H1 (cell line): ENCODE measurements around the gene FRMD3. TPM values are rescaled to one million over a fixed set of nuclear protein-coding genes. Genes with fewer than 3 reads are reported as not detected.

Source experiments
- CTCF ChIA-PET: fragments of 300-600 bp; sonication (Branson Sonifier 250); formaldehyde crosslinking; loops from one replicate; lab custom pipeline; 2021; ENCODE audit not compliant: partially characterized antibody; lab: Charles Lee
- POLR2A ChIA-PET: fragments of 300-600 bp; sonication (Branson Sonifier 250); formaldehyde crosslinking; loops from one replicate; lab custom pipeline; 2021; ENCODE audit warnings: inconsistent platforms; ENCODE audit not compliant: partially characterized antibody; lab: Charles Lee
- DNase-seq, 2 experiments: peaks; one replicate each; pipeline versions ENCODE4 v3.0.0 to v3.0.0-alpha.2; 2010 to 2022; ENCODE audit warnings: low spot score in 2 of 2, low read depth in 1 of 2, mixed read lengths in 1 of 2
- FAIRE-seq: peaks from 2 replicates; lab custom pipeline; 2011; peaks lifted over from hg19 to GRCh38; lab: Jason Lieb, UNC
- H2AFZ ChIP-seq: 2 replicates; pipeline ENCODE4 v1.8.1; 2012; ENCODE audit warnings: low read length, inconsistent platforms
- H2AK5ac ChIP-seq: 2 replicates; pipeline ENCODE4 v1.6.1; 2013; ENCODE audit warnings: low read depth, low read length
- H2BK120ac ChIP-seq: replicated peaks from 2 replicates; pipeline ENCODE3; 2013; ENCODE audit warnings: low read depth, low read length, inconsistent platforms
- H2BK12ac ChIP-seq: 2 replicates; pipeline ENCODE4 v1.6.1; 2013; ENCODE audit warnings: low read depth, low read length
- H2BK15ac ChIP-seq: 2 replicates; pipeline ENCODE4 v1.6.1; 2013; ENCODE audit warnings: low read length
- H2BK20ac ChIP-seq: 2 replicates; pipeline ENCODE4 v1.6.1; 2013; ENCODE audit warnings: low read length
- H2BK5ac ChIP-seq: 2 replicates; pipeline ENCODE4 v1.6.1; 2013; ENCODE audit warnings: low read depth, low read length
- H3K14ac ChIP-seq: 2 replicates; pipeline ENCODE4 v1.6.1; 2013; ENCODE audit warnings: inconsistent platforms; ENCODE audit not compliant: insufficient read length
- H3K18ac ChIP-seq: 2 replicates; pipeline ENCODE4 v1.6.1; 2013; ENCODE audit warnings: low read length; ENCODE audit errors: extremely low read depth
- H3K23ac ChIP-seq: 2 replicates; pipeline ENCODE4 v1.6.1; 2013; ENCODE audit warnings: inconsistent platforms; ENCODE audit not compliant: insufficient read length
- H3K23me2 ChIP-seq: 2 replicates; pipeline ENCODE4 v1.6.1; 2013; ENCODE audit warnings: low read depth, low read length
- H3K27ac ChIP-seq: 2 replicates; pipeline ENCODE4 v1.6.1; 2011; ENCODE audit warnings: low read depth, low read length, inconsistent platforms
- H3K27me3 ChIP-seq, 4 experiments: replicated peaks in 1 of 4; 1 replicate in 1 of 4; 2 replicates in 3 of 4; pipeline versions ENCODE4 v1.6.1 to v1.8.1; 2011 to 2013; ENCODE audit warnings: low read length in 3 of 4, mild to moderate bottlenecking in 3 of 4, inconsistent platforms in 2 of 4, mixed read lengths in 2 of 4, moderate library complexity in 1 of 4; ENCODE audit not compliant: control insufficient read depth in 3 of 4, insufficient read depth in 3 of 4; ENCODE audit errors: extremely low read depth in 1 of 4
- H3K36me3 ChIP-seq, 4 experiments: 2 replicates each; pipeline versions ENCODE4 v1.6.1 to v1.8.1; 2011 to 2013; ENCODE audit warnings: mild to moderate bottlenecking in 4 of 4, low read length in 3 of 4, moderate library complexity in 2 of 4, control low read depth in 1 of 4, inconsistent platforms in 1 of 4; ENCODE audit not compliant: insufficient read depth in 4 of 4, control insufficient read depth in 2 of 4
- H3K4ac ChIP-seq: replicated peaks from 2 replicates; pipeline ENCODE3; 2013; ENCODE audit warnings: low read length, low read depth, mixed read lengths, inconsistent platforms; ENCODE audit not compliant: insufficient read length
- H3K4me1 ChIP-seq, 4 experiments: replicated peaks in 1 of 4; 1 replicate in 1 of 4; 2 replicates in 3 of 4; pipeline versions ENCODE4 v1.6.1 to v1.8.1; 2011 to 2013; ENCODE audit warnings: low read length in 3 of 4, inconsistent platforms in 2 of 4, mixed read lengths in 1 of 4; ENCODE audit not compliant: insufficient read depth in 4 of 4, control insufficient read depth in 3 of 4
- H3K4me2 ChIP-seq, 2 experiments: 2 replicates each; pipeline versions ENCODE4 v1.6.1 to v1.8.1; 2011 to 2013; ENCODE audit warnings: low read depth in 2 of 2, low read length in 2 of 2, control low read depth in 1 of 2, inconsistent platforms in 1 of 2, mild to moderate bottlenecking in 1 of 2; ENCODE audit not compliant: insufficient read depth in 1 of 2
- H3K4me3 ChIP-seq, 4 experiments: fragments of 200-600, 300-600 bp in 1 of 4; sonication (generic), shearing (Covaris generic), sonication (Bioruptor Twin) in 1 of 4; 2 replicates each; pipeline versions ENCODE4 v1.5.1 to v1.8.1; 2011 to 2016; ENCODE audit warnings: low read length in 4 of 4, low read depth in 3 of 4, control low read depth in 2 of 4, inconsistent platforms in 2 of 4, mild to moderate bottlenecking in 2 of 4, mixed read lengths in 1 of 4, moderate library complexity in 1 of 4; ENCODE audit not compliant: insufficient read depth in 2 of 4; ENCODE audit errors: extremely low read depth in 1 of 4
- H3K56ac ChIP-seq: replicated peaks from 2 replicates; pipeline ENCODE3; 2013; ENCODE audit warnings: low read depth, mild to moderate bottlenecking, mixed read lengths, low read length, inconsistent platforms; ENCODE audit not compliant: insufficient read length
- H3K79me1 ChIP-seq: 2 replicates; pipeline ENCODE4 v1.6.1; 2013; ENCODE audit warnings: low read depth, low read length, control low read depth
- H3K79me2 ChIP-seq, 2 experiments: 2 replicates each; pipeline versions ENCODE4 v1.6.1 to v1.8.1; 2012 to 2013; ENCODE audit warnings: low read length in 2 of 2, mild to moderate bottlenecking in 2 of 2, inconsistent platforms in 1 of 2; ENCODE audit not compliant: insufficient read depth in 2 of 2, control insufficient read depth in 1 of 2
- H3K9ac ChIP-seq, 4 experiments: replicated peaks in 1 of 4; 1 replicate in 1 of 4; 2 replicates in 3 of 4; pipeline versions ENCODE4 v1.6.1 to v1.8.1; 2011 to 2013; ENCODE audit warnings: low read depth in 3 of 4, low read length in 3 of 4, control low read depth in 2 of 4, mild to moderate bottlenecking in 2 of 4, moderate library complexity in 2 of 4, inconsistent platforms in 1 of 4; ENCODE audit errors: extremely low read depth in 1 of 4
- H3K9me3 ChIP-seq, 2 experiments: 2 replicates each; pipeline versions ENCODE4 v1.6.1 to v1.8.1; 2012 to 2013; ENCODE audit warnings: mild to moderate bottlenecking in 2 of 2, moderate library complexity in 2 of 2, control low read depth in 1 of 2, inconsistent platforms in 1 of 2, low read depth in 1 of 2, low read length in 1 of 2, mixed read lengths in 1 of 2; ENCODE audit not compliant: insufficient read depth in 2 of 2
- H4K20me1 ChIP-seq, 2 experiments: replicated peaks in 1 of 2; 2 replicates each; pipeline versions ENCODE3 to v1.8.1; 2011 to 2013; ENCODE audit warnings: inconsistent platforms in 2 of 2, low read length in 2 of 2, mild to moderate bottlenecking in 1 of 2; ENCODE audit not compliant: insufficient read depth in 2 of 2, control insufficient read depth in 1 of 2
- H4K5ac ChIP-seq: 2 replicates; pipeline ENCODE4 v1.6.1; 2013; ENCODE audit warnings: low read length, low read depth, mixed read lengths, inconsistent platforms; ENCODE audit not compliant: insufficient read length
- H4K8ac ChIP-seq: 2 replicates; pipeline ENCODE4 v1.8.0; 2013; ENCODE audit warnings: mild to moderate bottlenecking, moderate library complexity, low read length, inconsistent platforms; ENCODE audit not compliant: insufficient read depth; ENCODE audit errors: extremely low read depth
- H4K91ac ChIP-seq: replicated peaks from 2 replicates; pipeline ENCODE3; 2013; ENCODE audit warnings: low read length, mixed read lengths, inconsistent platforms; ENCODE audit not compliant: insufficient read length
- ASH2L ChIP-seq: fragments of 200-600, 300-600 bp; sonication (generic); IDR thresholded peaks from one replicate; pipeline ENCODE4 v1.7.1; 2017; ENCODE audit warnings: low read length
- KDM5A ChIP-seq: fragments of 200-600 bp; IDR thresholded peaks from 2 replicates; pipeline ENCODE4 v1.7.1; 2012; ENCODE audit warnings: mild to moderate bottlenecking, low read length, inconsistent platforms, mixed read lengths
- MAFK ChIP-seq: IDR thresholded peaks from 2 replicates; pipeline ENCODE4 v1.6.1; 2012; ENCODE audit warnings: low read depth, mild to moderate bottlenecking, improper control_type of control experiment, low read length
- RAD21 ChIP-seq, 2 experiments: IDR thresholded peaks in 1 of 2; conservative IDR thresholded peaks in 1 of 2; 2 replicates each; pipeline ENCODE4 v1.6.1; 2011; ENCODE audit warnings: low read depth in 2 of 2, low read length in 2 of 2, improper control_type of control experiment in 1 of 2, inconsistent platforms in 1 of 2, mild to moderate bottlenecking in 1 of 2, moderate library complexity in 1 of 2
- WGBS, 2 experiments: shearing (Covaris generic) in 1 of 2; methylation state at CpG; one replicate each; pipeline versions ENCODE4 v1.1.6 to v1.1.7; 2013 to 2015; ENCODE audit warnings: low lambda C conversion rate in 2 of 2, mixed read lengths in 2 of 2, inconsistent platforms in 1 of 2, low coverage in 1 of 2, missing lambda C conversion rate in 1 of 2; ENCODE audit not compliant: insufficient replicate concordance in 2 of 2, insufficient coverage in 1 of 2, insufficient read length in 1 of 2; ENCODE audit errors: extremely low coverage in 1 of 2, missing lambda C conversion rate in 1 of 2; 5-methylcytosine and 5-hydroxymethylcytosine counted together
- polyA plus RNA-seq, 7 experiments: library from polyadenylated mRNA; depleted of rRNA in 3 of 7; stranded (reverse) in 5 of 7; unstranded in 2 of 7; fragments of >200 nt in 5 of 7; fragments of 200-250 nt in 2 of 7; gene quantifications; 1 replicate in 5 of 7; 2 replicates in 1 of 7; 4 replicates in 1 of 7; pipeline versions ENCODE4 v1.2.1 to v1.2.3, GENCODE V29; 2011 to 2013; ENCODE audit warnings: missing spikeins in 2 of 7, mixed read lengths in 2 of 7
- total RNA-seq: library from RNA; stranded (reverse); fragmentation: NEBNext Ultra II Directional; extraction: Animal tissue kit (Norgen Biotek cat#: 25700); gene quantifications from 2 replicates; pipeline ENCODE4 v1.2.1, GENCODE V29; 2021

Gene FRMD3
- total and polyA plus RNA-seq, 2 of the 8 experiments (the other 6 are each of a cell fraction or from before 2014, with no cell fraction given), result 0.15 to 1.4 TPM

DNA sequence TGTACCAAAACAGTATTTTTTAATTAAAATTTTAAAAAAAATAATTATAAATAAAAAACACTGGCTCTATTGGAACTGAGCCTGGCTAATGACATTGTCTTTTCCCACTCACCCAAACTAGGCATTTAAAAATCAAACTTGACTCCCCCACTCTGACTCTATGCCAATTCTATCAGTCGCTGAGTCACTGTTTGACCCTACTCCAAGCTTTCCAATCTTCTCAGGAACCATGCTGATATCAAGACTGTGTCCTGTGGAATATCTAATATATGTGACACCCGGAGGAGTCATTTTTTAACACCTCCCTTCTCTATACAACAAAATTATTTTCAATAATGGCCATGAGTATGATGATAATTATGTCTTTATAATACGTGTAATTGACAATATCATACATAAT, 303.7 kb downstream of the FRMD3 start:
- Histone ChIP-seq H3K18ac (no peak overlapping the region), H2BK15ac (no peak overlapping the region), H3K56ac (no peak overlapping the region), H3K4ac (no peak overlapping the region), H4K20me1 (no peaks in the 10 kb centered on the region), H2AK5ac (no peak overlapping the region), H2AFZ (no peak overlapping the region), H2BK120ac (no peak overlapping the region), H2BK12ac (no peak overlapping the region), H3K4me1 (peaks cover 0 to 4% (median 2%) of the 10 kb centered on the region in 4 experiments; a peak in 2 of 7 replicates), H3K4me3 (no peak overlapping the region), H3K4me2 (no peak overlapping the region), H2BK20ac (no peak overlapping the region), H2BK5ac (no peak overlapping the region), H4K5ac (no peak overlapping the region), H3K9ac (no peak overlapping the region), H3K36me3 (no peaks in the 10 kb centered on the region; a peak in 1 of 8 replicates), H3K14ac (no peak overlapping the region), H4K91ac (no peak overlapping the region), H3K27ac (no peak overlapping the region), H3K23me2 (no peaks in the 10 kb centered on the region), H3K79me2 (no peaks in the 10 kb centered on the region), H3K23ac (no peak overlapping the region), H3K27me3 (no peaks in the 10 kb centered on the region), H3K9me3 (peaks cover 0 to 7% of the 10 kb centered on the region in 2 experiments; a peak in 1 of 4 replicates), H4K8ac (no peak overlapping the region), H3K79me1 (no peaks in the 10 kb centered on the region)
- CTCF ChIA-PET, result interaction anchor here (0.9 kb wide), 1 partner anchor 14 kb away, joined by 3 read pairs; no protein-coding TSS in a partner anchor
- POLR2A ChIA-PET, result interaction anchor here (1.4 kb wide), 1 partner anchor 15 kb away, joined by 5 read pairs; no protein-coding TSS in a partner anchor
- DNase-seq (no peak), FAIRE-seq (no peak)
- WGBS, 2 experiments, result 85% methylated on average over 3 of the region's 3 CpGs; no CpG with 5 or more reads in 1 of the 2 experiments
- TF ChIP-seq KDM5A, result no peak
- TF ChIP-seq RAD21 (IDR thresholded peaks at IDR 0.05 in 1 of 2, conservative IDR thresholded peaks at IDR 0.05 in 1 of 2; ENCODE audit: low read depth in 2 of 2, low read length in 2 of 2), result no peak
- TF ChIP-seq ASH2L, result no peak
- 0 out of 2 replicates have a peak, but pooled peaks have one; percentile 28 for TF ChIP-seq MAFK
